IMR-90 (cell line): Measurements from ENCODE around the gene RPS29. TPM values are rescaled to one million over a fixed set of nuclear protein-coding genes. Genes with fewer than 3 reads are reported as not detected.
A peak's percentile ranks its signal among the peaks of the same experiment; 100 is the strongest.

Source experiments
- ATAC-seq: fragments of 200-7000 bp; cut with Tn5 transposase; 2 replicates; pipeline ENCODE4 v1.9.1; 2020; ENCODE audit warnings: low read depth, mild to moderate bottlenecking, moderate library complexity
- BruUV-seq: library from RNA; stranded (reverse); fragments of 400-500 nt; replicated peaks from 2 replicates; lab custom pipeline; 2021; lab: Mats Ljungman, UMichigan
- CTCF ChIA-PET: fragments of 300-600 bp; formaldehyde crosslinking; extraction: SDS; loops from one replicate; lab custom pipeline; 2021; ENCODE audit warnings: antibody characterized with exemption; lab: Yijun Ruan, JAX
- POLR2A ChIA-PET: fragments of 300-600 bp; sonication (Branson Sonifier 250); formaldehyde crosslinking; loops from one replicate; lab custom pipeline; 2022; ENCODE audit warnings: antibody characterized with exemption; ENCODE audit not compliant: unreplicated experiment; lab: Charles Lee
- DNase-seq: peaks from one replicate; pipeline ENCODE4 v3.0.0; 2013
- H2AFZ ChIP-seq: replicated peaks from 2 replicates; pipeline ENCODE3; 2013; ENCODE audit warnings: low read length, mild to moderate bottlenecking; ENCODE audit not compliant: poor library complexity
- H2AK5ac ChIP-seq: 2 replicates; pipeline ENCODE4 v1.6.1; 2013; ENCODE audit warnings: low read depth, low read length, inconsistent platforms
- H2AK9ac ChIP-seq: replicated peaks from 2 replicates; pipeline ENCODE3; 2013; ENCODE audit warnings: mild to moderate bottlenecking, low read depth, low read length, moderate library complexity; ENCODE audit not compliant: poor library complexity
- H2BK120ac ChIP-seq: 2 replicates; pipeline ENCODE4 v1.6.1; 2013; ENCODE audit warnings: low read depth, low read length, inconsistent platforms
- H2BK15ac ChIP-seq: 3 replicates; pipeline ENCODE4 v1.6.1; 2013; ENCODE audit warnings: low read depth, low read length, inconsistent platforms
- H2BK20ac ChIP-seq: 2 replicates; pipeline ENCODE4 v1.6.1; 2013; ENCODE audit warnings: low read depth, mild to moderate bottlenecking, inconsistent platforms, low read length, moderate library complexity
- H2BK5ac ChIP-seq: 2 replicates; pipeline ENCODE4 v1.6.1; 2013; ENCODE audit warnings: mild to moderate bottlenecking, low read depth, low read length, inconsistent platforms; ENCODE audit not compliant: poor library complexity, severe bottlenecking
- H3K14ac ChIP-seq: replicated peaks from 2 replicates; pipeline ENCODE4 v1.6.1; 2013; ENCODE audit warnings: low read depth, low read length, inconsistent platforms
- H3K18ac ChIP-seq: 2 replicates; pipeline ENCODE4 v1.6.1; 2013; ENCODE audit warnings: low read depth, low read length, control low read depth
- H3K23ac ChIP-seq: 2 replicates; pipeline ENCODE4 v1.6.1; 2013; ENCODE audit warnings: low read depth, low read length, inconsistent platforms
- H3K27ac ChIP-seq: 2 replicates; pipeline ENCODE4 v1.5.1; 2013; ENCODE audit warnings: mild to moderate bottlenecking, control low read depth, low read length; ENCODE audit not compliant: insufficient read depth
- H3K27me3 ChIP-seq: 2 replicates; pipeline ENCODE4 v1.6.1; 2013; ENCODE audit warnings: low read length; ENCODE audit not compliant: control insufficient read depth, insufficient read depth
- H3K36me3 ChIP-seq: 2 replicates; pipeline ENCODE4 v1.6.1; 2013; ENCODE audit warnings: low read length, mixed read lengths; ENCODE audit not compliant: control insufficient read depth, insufficient read depth
- H3K4ac ChIP-seq: 2 replicates; pipeline ENCODE4 v1.6.1; 2013; ENCODE audit warnings: low read depth, low read length, inconsistent platforms
- H3K4me1 ChIP-seq: 2 replicates; pipeline ENCODE4 v1.6.1; 2013; ENCODE audit warnings: low read length, mixed read lengths; ENCODE audit not compliant: control insufficient read depth, insufficient read depth
- H3K4me2 ChIP-seq: 2 replicates; pipeline ENCODE4 v1.6.1; 2013; ENCODE audit warnings: low read depth, mild to moderate bottlenecking, control low read depth, low read length, moderate library complexity
- H3K4me3 ChIP-seq: 2 replicates; pipeline ENCODE4 v1.5.1; 2013; ENCODE audit warnings: low read depth, mild to moderate bottlenecking, control low read depth, low read length, moderate library complexity; ENCODE audit not compliant: insufficient read depth
- H3K56ac ChIP-seq: 2 replicates; pipeline ENCODE4 v1.6.1; 2013; ENCODE audit warnings: low read length, inconsistent platforms; ENCODE audit not compliant: insufficient read depth; ENCODE audit errors: extremely low read depth
- H3K79me1 ChIP-seq, 2 experiments: 2 replicates each; pipeline ENCODE4 v1.6.1; 2013; ENCODE audit warnings: low read length in 2 of 2, inconsistent platforms in 1 of 2, low read depth in 1 of 2
- H3K9ac ChIP-seq: 2 replicates; pipeline ENCODE4 v1.6.1; 2013; ENCODE audit warnings: low read depth, low read length, control low read depth
- H3K9me1 ChIP-seq: 2 replicates; pipeline ENCODE4 v1.6.1; 2013; ENCODE audit warnings: low read length, inconsistent platforms; ENCODE audit not compliant: insufficient read depth
- H3K9me3 ChIP-seq: 2 replicates; pipeline ENCODE4 v1.6.1; 2013; ENCODE audit warnings: low read length; ENCODE audit not compliant: control insufficient read depth, insufficient read depth
- H4K20me1 ChIP-seq: 2 replicates; pipeline ENCODE4 v1.6.1; 2013; ENCODE audit warnings: low read length, inconsistent platforms; ENCODE audit not compliant: insufficient read depth
- H4K5ac ChIP-seq: 2 replicates; pipeline ENCODE4 v1.6.1; 2013; ENCODE audit warnings: mild to moderate bottlenecking, low read depth, low read length, control low read depth
- H4K8ac ChIP-seq, 2 experiments: 2 replicates each; pipeline ENCODE4 v1.6.1; 2013; ENCODE audit warnings: low read depth in 2 of 2, low read length in 2 of 2, control low read depth in 1 of 2, inconsistent platforms in 1 of 2
- H4K91ac ChIP-seq: 2 replicates; pipeline ENCODE4 v1.6.1; 2013; ENCODE audit warnings: low read depth, low read length, inconsistent platforms; ENCODE audit not compliant: insufficient read depth
- BHLHE40 ChIP-seq: fragments of 150-350 bp; IDR thresholded peaks from 2 replicates; pipeline ENCODE4 v1.6.1; 2016; ENCODE audit warnings: mild to moderate bottlenecking, low read depth, low read length
- CEBPB ChIP-seq: IDR thresholded peaks from 2 replicates; pipeline ENCODE4 v1.6.1; 2012; ENCODE audit warnings: low read depth, low read length, improper control_type of control experiment
- CHD1 ChIP-seq: IDR thresholded peaks from 2 replicates; pipeline ENCODE4 v1.6.1; 2012; ENCODE audit warnings: low read depth, low read length, improper control_type of control experiment
- FOS ChIP-seq: fragments of 150-350 bp; IDR thresholded peaks from 2 replicates; pipeline ENCODE4 v1.6.1; 2016; ENCODE audit warnings: low read depth, low read length
- MAFK ChIP-seq: IDR thresholded peaks from 2 replicates; pipeline ENCODE4 v1.6.1; 2012; ENCODE audit warnings: low read depth, low read length, improper control_type of control experiment
- MAZ ChIP-seq: IDR thresholded peaks from 2 replicates; pipeline ENCODE4 v1.6.1; 2012; ENCODE audit warnings: low read depth, mild to moderate bottlenecking, low read length, improper control_type of control experiment, moderate library complexity, borderline replicate concordance
- MXI1 ChIP-seq: IDR thresholded peaks from 2 replicates; pipeline ENCODE4 v1.6.1; 2012; ENCODE audit warnings: low read depth, mild to moderate bottlenecking, low read length, moderate library complexity, borderline replicate concordance
- NFE2L2 ChIP-seq: fragments of 150-350 bp; IDR thresholded peaks from 2 replicates; pipeline ENCODE4 v1.6.1; 2016; ENCODE audit warnings: low read depth, mild to moderate bottlenecking, low read length
- POLR2A ChIP-seq: IDR thresholded peaks from 2 replicates; pipeline ENCODE4 v1.6.1; 2012; ENCODE audit warnings: mild to moderate bottlenecking, low read depth, low read length
- RAD21 ChIP-seq: IDR thresholded peaks from 2 replicates; pipeline ENCODE4 v1.6.1; 2012; ENCODE audit warnings: low read length, improper control_type of control experiment
- RCOR1 ChIP-seq: IDR thresholded peaks from 2 replicates; pipeline ENCODE4 v1.6.1; 2012; ENCODE audit warnings: mild to moderate bottlenecking, low read length, improper control_type of control experiment; ENCODE audit not compliant: insufficient replicate concordance
- RFX5 ChIP-seq: IDR thresholded peaks from 2 replicates; pipeline ENCODE4 v1.8.0; 2012; ENCODE audit warnings: low read depth, mild to moderate bottlenecking, low read length, moderate library complexity
- SMC3 ChIP-seq: fragments of 150-350 bp; IDR thresholded peaks from 2 replicates; pipeline ENCODE4 v1.6.1; 2016; ENCODE audit warnings: low read depth, mild to moderate bottlenecking, antibody characterized with exemption, low read length, moderate library complexity
- WGBS, 2 experiments: methylation state at CpG; one replicate each; pipeline versions ENCODE4 v1.1.5 to v1.1.7; 2013; ENCODE audit warnings: missing lambda C conversion rate in 2 of 2; ENCODE audit not compliant: insufficient read length in 1 of 2; ENCODE audit errors: extremely low coverage in 2 of 2; 5-methylcytosine and 5-hydroxymethylcytosine counted together
- dilution Hi-C: fragments of 300-500 bp; cut with HindIII; formaldehyde crosslinking; loops from one replicate; pipeline ENCODE4 v1.14.3; 2018; ENCODE audit warnings: low sequenced_read_pairs; ENCODE audit not compliant: unreplicated experiment
- in situ Hi-C: fragments of 300-500 bp; cut with MboI; formaldehyde crosslinking; loops from 3 replicates; pipeline ENCODE4 v1.14.3; 2019; ENCODE audit warnings: low sequenced_read_pairs, inconsistent platforms, mixed read lengths
- intact Hi-C: fragments of 100-400 bp; cut with micrococcal nuclease; formaldehyde crosslinking; loops from 2 replicates; pipeline ENCODE4 v1.10.0; 2022
- polyA plus RNA-seq, 3 experiments: library from polyadenylated mRNA; depleted of rRNA; stranded (reverse); fragments of >200 nt; gene quantifications; 2 replicates each; pipeline ENCODE4 v1.2.3, GENCODE V29; 2012; ENCODE audit warnings: low replicate concordance in 1 of 3
- total RNA-seq: library from RNA; depleted of rRNA; stranded (reverse); fragments of >200 nt; gene quantifications from 2 replicates; pipeline ENCODE4 v1.2.3, GENCODE V29; 2012
- TF ChIP-seq, protein P1 (sequence below): conservative IDR thresholded peaks from 2 replicates; pipeline ENCODE4 v1.5.1; 2012; ENCODE audit warnings: mild to moderate bottlenecking, low read depth, low read length, improper control_type of control experiment
- TF ChIP-seq, protein P2 (sequence below): fragments of 150-350 bp; IDR thresholded peaks from 2 replicates; pipeline ENCODE4 v1.6.1; 2016; ENCODE audit warnings: low read depth, mild to moderate bottlenecking, low read length, moderate library complexity, borderline replicate concordance
- TF ChIP-seq, protein P3 (sequence below): fragments of 150-350 bp; IDR thresholded peaks from 2 replicates; pipeline ENCODE4 v1.6.1; 2017; ENCODE audit warnings: mild to moderate bottlenecking, antibody characterized with exemption, low read length, low read depth

The RPS29 gene
- total and polyA plus RNA-seq, 2 of the 4 experiments (the other 2 are of a cell fraction) = 318 to 10,393 TPM

GRCh38 chr14:49584058-49584457, 2.1 kb downstream of the RPS29 start:
- no peak overlapping the region for H3K56ac ChIP-seq
- peaks cover 17% of the 10 kb centered on the region for H3K36me3 ChIP-seq
- peak overlapping the region; percentile 2; the same call in 1 of the 2 replicates for H3K4me3 ChIP-seq
- no peak overlapping the region for H2AK9ac ChIP-seq
- in situ Hi-C loops (no loop called here), dilution Hi-C loops (no loop called here), intact Hi-C loops (no loop called here)
- H3K14ac ChIP-seq = no peak overlapping the region
- H4K5ac ChIP-seq = no peak overlapping the region
- WGBS, 2 experiments = 96% methylated on average over 3 of the region's 11 CpGs; no CpG with 5 or more reads in 1 of the 2 experiments
- H4K8ac ChIP-seq = no peak overlapping the region
- peaks cover 17% of the 10 kb centered on the region for H3K9me1 ChIP-seq
- H2BK15ac ChIP-seq = no peak overlapping the region
- H3K18ac ChIP-seq = no peak overlapping the region
- TF ChIP-seq, protein P1, sequence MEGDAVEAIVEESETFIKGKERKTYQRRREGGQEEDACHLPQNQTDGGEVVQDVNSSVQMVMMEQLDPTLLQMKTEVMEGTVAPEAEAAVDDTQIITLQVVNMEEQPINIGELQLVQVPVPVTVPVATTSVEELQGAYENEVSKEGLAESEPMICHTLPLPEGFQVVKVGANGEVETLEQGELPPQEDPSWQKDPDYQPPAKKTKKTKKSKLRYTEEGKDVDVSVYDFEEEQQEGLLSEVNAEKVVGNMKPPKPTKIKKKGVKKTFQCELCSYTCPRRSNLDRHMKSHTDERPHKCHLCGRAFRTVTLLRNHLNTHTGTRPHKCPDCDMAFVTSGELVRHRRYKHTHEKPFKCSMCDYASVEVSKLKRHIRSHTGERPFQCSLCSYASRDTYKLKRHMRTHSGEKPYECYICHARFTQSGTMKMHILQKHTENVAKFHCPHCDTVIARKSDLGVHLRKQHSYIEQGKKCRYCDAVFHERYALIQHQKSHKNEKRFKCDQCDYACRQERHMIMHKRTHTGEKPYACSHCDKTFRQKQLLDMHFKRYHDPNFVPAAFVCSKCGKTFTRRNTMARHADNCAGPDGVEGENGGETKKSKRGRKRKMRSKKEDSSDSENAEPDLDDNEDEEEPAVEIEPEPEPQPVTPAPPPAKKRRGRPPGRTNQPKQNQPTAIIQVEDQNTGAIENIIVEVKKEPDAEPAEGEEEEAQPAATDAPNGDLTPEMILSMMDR = no peak
- TF ChIP-seq, protein P2, sequence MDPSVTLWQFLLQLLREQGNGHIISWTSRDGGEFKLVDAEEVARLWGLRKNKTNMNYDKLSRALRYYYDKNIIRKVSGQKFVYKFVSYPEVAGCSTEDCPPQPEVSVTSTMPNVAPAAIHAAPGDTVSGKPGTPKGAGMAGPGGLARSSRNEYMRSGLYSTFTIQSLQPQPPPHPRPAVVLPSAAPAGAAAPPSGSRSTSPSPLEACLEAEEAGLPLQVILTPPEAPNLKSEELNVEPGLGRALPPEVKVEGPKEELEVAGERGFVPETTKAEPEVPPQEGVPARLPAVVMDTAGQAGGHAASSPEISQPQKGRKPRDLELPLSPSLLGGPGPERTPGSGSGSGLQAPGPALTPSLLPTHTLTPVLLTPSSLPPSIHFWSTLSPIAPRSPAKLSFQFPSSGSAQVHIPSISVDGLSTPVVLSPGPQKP = no peak
- TF ChIP-seq POLR2A (no peak), NFE2L2 (no peak), RCOR1 (no peak), MAZ (no peak), RFX5 (no peak), FOS (no peak), RAD21 (no peak), BHLHE40 (no peak), MXI1 (no peak), CEBPB (no peak), SMC3 (no peak), CHD1 (no peak), MAFK (no peak)
- TF ChIP-seq, protein P3, sequence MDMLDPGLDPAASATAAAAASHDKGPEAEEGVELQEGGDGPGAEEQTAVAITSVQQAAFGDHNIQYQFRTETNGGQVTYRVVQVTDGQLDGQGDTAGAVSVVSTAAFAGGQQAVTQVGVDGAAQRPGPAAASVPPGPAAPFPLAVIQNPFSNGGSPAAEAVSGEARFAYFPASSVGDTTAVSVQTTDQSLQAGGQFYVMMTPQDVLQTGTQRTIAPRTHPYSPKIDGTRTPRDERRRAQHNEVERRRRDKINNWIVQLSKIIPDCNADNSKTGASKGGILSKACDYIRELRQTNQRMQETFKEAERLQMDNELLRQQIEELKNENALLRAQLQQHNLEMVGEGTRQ = no peak
- no peak overlapping the region for H2BK120ac ChIP-seq
- H3K4me2 ChIP-seq = peak overlapping the region; percentile 34
- no peak overlapping the region for H2AK5ac ChIP-seq
- ChIA-PET POLR2A (no interaction called here), CTCF (no interaction called here)
- H3K79me1 ChIP-seq = peaks cover 25 to 63% of the 10 kb centered on the region in 2 experiments
- no peak overlapping the region for H2BK5ac ChIP-seq
- H3K23ac ChIP-seq = peak overlapping the region; percentile 43; the same call in 1 of the 2 replicates
- H4K91ac ChIP-seq = no peak overlapping the region
- BruUV-seq = no TSS peak
- ATAC-seq (no peak), DNase-seq (no peak)
- H3K27ac ChIP-seq = peak overlapping the region; percentile 31; the same call in 1 of the 2 replicates
- peaks cover 6% of the 10 kb centered on the region for H3K4me1 ChIP-seq
- no peak overlapping the region for H2AFZ ChIP-seq
- H3K27me3 ChIP-seq = no peaks in the 10 kb centered on the region
- H3K9ac ChIP-seq = 0 out of 2 replicates have a peak overlapping the region, but pooled peaks have one; percentile 12
- peaks cover 62% of the 10 kb centered on the region for H4K20me1 ChIP-seq
- H2BK20ac ChIP-seq = no peak overlapping the region
- no peak overlapping the region for H3K4ac ChIP-seq
- H3K9me3 ChIP-seq = no peaks in the 10 kb centered on the region
